Nephron progenitor cell (in vitro differentiated cells): ENCODE measurements around the gene TMPRSS15.

Experiments
- DNase-seq: peaks from one replicate; pipeline ENCODE4 v3.0.0; 2021
- H3K27ac Mint-ChIP-seq: 2 replicates; pipeline ENCODE4 v1.8.0; 2021; ENCODE audit warnings: mild to moderate bottlenecking, moderate library complexity, mixed read lengths
- H3K27me3 Mint-ChIP-seq: 2 replicates; pipeline ENCODE4 v1.8.0; 2021; ENCODE audit warnings: mild to moderate bottlenecking, low read depth, mixed read lengths; ENCODE audit not compliant: poor library complexity
- H3K36me3 Mint-ChIP-seq: 2 replicates; pipeline ENCODE4 v1.8.0; 2021; ENCODE audit warnings: low read depth, mixed read lengths
- H3K4me1 Mint-ChIP-seq: 2 replicates; pipeline ENCODE4 v1.8.0; 2021; ENCODE audit warnings: mixed read lengths
- H3K4me3 Mint-ChIP-seq: 2 replicates; pipeline ENCODE4 v1.8.0; 2021; ENCODE audit warnings: mild to moderate bottlenecking, moderate library complexity, mixed read lengths
- H3K9me3 Mint-ChIP-seq: 2 replicates; pipeline ENCODE4 v1.8.0; 2021; ENCODE audit warnings: mild to moderate bottlenecking, moderate library complexity, mixed read lengths
- TF ChIP-seq, protein P1 (sequence below): fragments of 200-600 bp; sonication (generic); IDR thresholded peaks from 2 replicates; pipeline ENCODE4 v1.5.0; 2021; ENCODE audit warnings: antibody characterized with exemption

Gene TMPRSS15

DNA sequence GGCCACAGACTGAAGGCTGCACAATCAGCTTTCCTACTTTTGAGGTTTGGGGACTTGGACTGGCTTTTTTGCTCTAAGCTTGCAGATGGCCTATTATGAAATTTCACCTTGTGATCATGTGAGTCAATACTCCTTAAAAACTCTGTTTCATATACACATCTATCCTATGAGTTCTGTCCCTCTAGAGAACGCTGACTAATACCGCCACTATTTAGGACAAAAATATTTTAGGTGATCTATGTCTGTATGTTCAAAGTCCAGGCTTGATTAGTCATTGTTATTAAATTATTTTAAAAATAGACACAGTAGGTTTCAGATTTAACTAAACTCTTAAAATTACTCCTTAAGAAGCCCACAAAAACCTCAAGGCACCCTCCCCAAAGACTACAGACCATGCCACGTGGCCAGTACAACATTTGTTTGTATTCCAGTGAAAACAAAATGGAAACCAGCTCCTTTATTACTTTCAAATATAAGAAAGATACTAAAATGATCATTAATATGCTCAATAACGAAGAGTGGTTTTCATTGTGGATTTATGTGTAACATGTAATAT, 63.1 kb downstream of the TMPRSS15 start:
- H3K9me3 Mint-ChIP-seq, result no peaks in the 10 kb centered on the region
- no peaks in the 10 kb centered on the region for H3K27me3 Mint-ChIP-seq
- no peak for DNase-seq
- H3K4me1 Mint-ChIP-seq, result peaks cover 6% of the 10 kb centered on the region
- no peak overlapping the region for H3K27ac Mint-ChIP-seq
- H3K4me3 Mint-ChIP-seq, result no peak overlapping the region
- TF ChIP-seq, protein P1, sequence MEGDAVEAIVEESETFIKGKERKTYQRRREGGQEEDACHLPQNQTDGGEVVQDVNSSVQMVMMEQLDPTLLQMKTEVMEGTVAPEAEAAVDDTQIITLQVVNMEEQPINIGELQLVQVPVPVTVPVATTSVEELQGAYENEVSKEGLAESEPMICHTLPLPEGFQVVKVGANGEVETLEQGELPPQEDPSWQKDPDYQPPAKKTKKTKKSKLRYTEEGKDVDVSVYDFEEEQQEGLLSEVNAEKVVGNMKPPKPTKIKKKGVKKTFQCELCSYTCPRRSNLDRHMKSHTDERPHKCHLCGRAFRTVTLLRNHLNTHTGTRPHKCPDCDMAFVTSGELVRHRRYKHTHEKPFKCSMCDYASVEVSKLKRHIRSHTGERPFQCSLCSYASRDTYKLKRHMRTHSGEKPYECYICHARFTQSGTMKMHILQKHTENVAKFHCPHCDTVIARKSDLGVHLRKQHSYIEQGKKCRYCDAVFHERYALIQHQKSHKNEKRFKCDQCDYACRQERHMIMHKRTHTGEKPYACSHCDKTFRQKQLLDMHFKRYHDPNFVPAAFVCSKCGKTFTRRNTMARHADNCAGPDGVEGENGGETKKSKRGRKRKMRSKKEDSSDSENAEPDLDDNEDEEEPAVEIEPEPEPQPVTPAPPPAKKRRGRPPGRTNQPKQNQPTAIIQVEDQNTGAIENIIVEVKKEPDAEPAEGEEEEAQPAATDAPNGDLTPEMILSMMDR, result no peak
- no peaks in the 10 kb centered on the region for H3K36me3 Mint-ChIP-seq

DNA sequence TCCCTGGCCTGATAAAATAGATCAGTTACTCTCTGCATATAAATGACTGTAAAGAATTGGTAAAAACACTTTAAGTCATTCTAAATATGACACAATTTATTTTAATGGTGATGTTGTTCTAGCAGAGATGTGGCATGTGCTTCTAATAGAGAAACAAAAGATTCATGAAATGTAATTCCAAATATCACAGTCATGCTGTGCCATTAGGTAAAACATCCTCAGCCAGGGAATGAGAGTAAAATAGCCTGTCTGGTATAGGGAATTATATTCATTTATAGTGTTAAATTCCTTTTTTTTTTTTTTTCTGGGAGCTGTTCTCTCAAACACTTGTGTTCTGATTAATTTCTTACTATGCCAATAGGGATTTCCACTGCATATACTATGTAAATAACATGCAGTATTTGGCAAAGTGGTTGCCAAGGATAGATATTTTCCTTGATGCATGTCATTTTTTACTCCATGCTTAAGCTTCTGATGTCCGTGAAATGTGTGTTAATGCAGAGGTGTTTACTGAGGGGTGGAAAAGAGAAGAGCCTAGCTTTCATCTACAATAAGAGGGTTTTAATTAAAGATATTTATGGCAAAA, 67.8 kb downstream of the TMPRSS15 start:
- H3K4me3 Mint-ChIP-seq, result no peak overlapping the region
- no peak overlapping the region for H3K27ac Mint-ChIP-seq
- DNase-seq, result no peak
- H3K9me3 Mint-ChIP-seq, result no peaks in the 10 kb centered on the region
- no peaks in the 10 kb centered on the region for H3K27me3 Mint-ChIP-seq
- TF ChIP-seq, protein P1, result no peak
- no peaks in the 10 kb centered on the region for H3K36me3 Mint-ChIP-seq
- peaks cover 6% of the 10 kb centered on the region for H3K4me1 Mint-ChIP-seq

GRCh38 chr21:18334066-18334465, 69.5 kb downstream of the TMPRSS15 start:
- Mint-ChIP-seq H3K4me3 (no peak overlapping the region), H3K36me3 (no peaks in the 10 kb centered on the region), H3K4me1 (peaks cover 6% of the 10 kb centered on the region), H3K27ac (no peak overlapping the region), H3K9me3 (no peaks in the 10 kb centered on the region), H3K27me3 (no peaks in the 10 kb centered on the region)
- TF ChIP-seq, protein P1, result no peak
- no peak for DNase-seq

DNA sequence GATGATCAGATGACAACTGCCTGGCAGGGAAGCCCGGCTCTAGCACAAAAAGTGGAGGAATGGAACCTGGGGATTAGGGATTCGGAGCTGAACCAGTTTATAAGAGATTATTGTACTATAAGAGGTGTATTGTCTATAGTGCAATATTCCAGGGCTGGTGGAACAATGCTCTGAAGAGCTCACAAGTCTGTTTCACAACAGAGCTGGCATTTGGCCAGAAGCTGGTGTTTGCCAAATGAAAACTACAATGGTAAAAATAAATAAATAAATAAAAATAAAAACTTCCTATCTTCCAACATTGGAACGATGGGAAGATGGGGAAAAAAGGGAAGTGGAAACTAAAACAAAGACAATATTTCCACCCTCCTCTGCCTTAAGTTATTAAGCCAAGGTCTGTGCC, 85.4 kb downstream of the TMPRSS15 start:
- TF ChIP-seq, protein P1, result no peak
- H3K4me3 Mint-ChIP-seq, result no peak overlapping the region
- no peaks in the 10 kb centered on the region for H3K36me3 Mint-ChIP-seq
- no peaks in the 10 kb centered on the region for H3K4me1 Mint-ChIP-seq
- peaks cover 19% of the 10 kb centered on the region for H3K9me3 Mint-ChIP-seq
- no peak overlapping the region for H3K27ac Mint-ChIP-seq
- H3K27me3 Mint-ChIP-seq, result no peaks in the 10 kb centered on the region
- DNase-seq, result no peak

GRCh38 chr21:18298228-18298627, 105.4 kb downstream of the TMPRSS15 start:
- TF ChIP-seq, protein P1, result no peak
- Mint-ChIP-seq H3K27me3 (no peaks in the 10 kb centered on the region), H3K27ac (no peak overlapping the region), H3K9me3 (no peaks in the 10 kb centered on the region), H3K36me3 (no peaks in the 10 kb centered on the region), H3K4me1 (peaks cover 7% of the 10 kb centered on the region), H3K4me3 (no peak overlapping the region)
- DNase-seq, result no peak

- H3K4me1 Mint-ChIP-seq, result peaks cover 7% of the 10 kb centered on the region
- H3K36me3 Mint-ChIP-seq, result no peaks in the 10 kb centered on the region
- no peaks in the 10 kb centered on the region for H3K27me3 Mint-ChIP-seq
- no peak overlapping the region for H3K27ac Mint-ChIP-seq
- TF ChIP-seq, protein P1, result no peak
- no peak overlapping the region for H3K4me3 Mint-ChIP-seq
- DNase-seq, result no peak
- no peaks in the 10 kb centered on the region for H3K9me3 Mint-ChIP-seq
Measured at GRCh38 chr21:18294100-18294499, 109.5 kb downstream of the TMPRSS15 start.
